ENCODE data around the gene PRDX1.

PRDX1 gene

DNA sequence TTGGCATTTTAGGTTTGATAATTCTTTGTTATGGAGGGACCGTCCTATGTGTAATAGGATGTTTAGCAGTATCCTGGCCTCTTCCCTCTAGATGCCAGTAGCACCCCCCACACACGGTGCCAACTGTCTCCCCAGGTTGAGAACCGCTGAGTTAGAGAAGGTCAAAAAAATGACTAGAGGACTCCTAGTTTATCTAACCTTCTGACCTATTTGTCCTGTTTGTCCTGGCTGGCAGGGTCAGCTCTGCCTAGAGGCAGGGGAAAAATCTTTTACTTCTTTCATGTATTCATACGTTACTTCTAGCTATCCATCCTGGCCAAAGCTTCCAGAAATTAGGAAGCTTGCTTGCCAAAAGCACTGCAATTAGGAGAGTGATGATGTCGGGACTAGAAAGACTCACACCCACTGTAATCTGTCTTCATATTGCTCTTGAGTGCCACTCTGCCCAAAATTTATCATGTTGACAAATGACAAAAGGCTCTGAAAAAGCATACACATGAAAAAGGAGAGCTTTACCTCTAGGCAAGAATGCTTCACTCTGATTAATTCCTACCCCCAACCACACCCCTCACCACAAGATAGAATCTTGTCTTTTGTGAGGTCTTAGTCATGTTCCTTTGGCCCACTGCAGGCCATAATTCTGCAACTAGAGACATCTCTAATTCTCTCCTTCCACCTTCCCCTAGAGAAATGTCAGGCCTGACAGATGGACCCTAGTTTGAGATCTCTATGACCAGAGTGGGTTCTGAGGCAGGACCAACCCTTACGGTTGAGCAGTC, 14.5 kb upstream of the PRDX1 start:
- H3K27me3 ChIP-seq (ENCODE audit: control insufficient read depth in 1 of 2, insufficient read depth in 1 of 2, low read length in 2 of 2) = no peaks in the 10 kb centered on the region
- H2BK15ac ChIP-seq (ENCODE audit: low read depth, poor library complexity, severe bottlenecking) = no peak overlapping the region
- no peak overlapping the region for H2AK5ac ChIP-seq (ENCODE audit: low read length, severe bottlenecking)
- no peak overlapping the region for H2AFZ ChIP-seq (ENCODE audit: low read depth, low read length)
- 94% methylated on average over 6 of the region's 6 CpGs for WGBS
- no peak overlapping the region for H4K8ac ChIP-seq (ENCODE audit: low read length)
- no peak overlapping the region for H3K27ac ChIP-seq (ENCODE audit: low read length, poor library complexity, severe bottlenecking)
- H3K23ac ChIP-seq (ENCODE audit: low read length in 2 of 2) = no peak overlapping the region
- H2BK5ac ChIP-seq (ENCODE audit: low read depth, low read length, poor library complexity, severe bottlenecking) = no peak overlapping the region
- no peak overlapping the region for H3K4me2 ChIP-seq (ENCODE audit: low read length, poor library complexity, severe bottlenecking)
- H3K36me3 ChIP-seq (ENCODE audit: control insufficient read depth in 1 of 2, insufficient read depth in 2 of 2, low read depth in 1 of 2, low read length in 2 of 2) = no peaks in the 10 kb centered on the region
- H3K14ac ChIP-seq (ENCODE audit: low read length in 2 of 2) = no peak overlapping the region
- no peak for DNase-seq
- no peak overlapping the region for H3K9ac ChIP-seq (ENCODE audit: low read length)
- H3K79me1 ChIP-seq (replicated peaks; ENCODE audit: low read length, poor library complexity, severe bottlenecking) = no peaks in the 10 kb centered on the region
- H3K4me3 ChIP-seq (ENCODE audit: insufficient read depth in 1 of 2, low read depth in 1 of 2, low read length in 2 of 2) = no peak overlapping the region
- no peaks in the 10 kb centered on the region for H3K4me1 ChIP-seq (ENCODE audit: control insufficient read depth, insufficient read depth, low read depth, low read length)
- H3K9me3 ChIP-seq (ENCODE audit: control insufficient read depth, low read length) = no peaks in the 10 kb centered on the region
- H3K4ac ChIP-seq (ENCODE audit: low read depth in 1 of 2, low read length in 2 of 2) = no peak overlapping the region
- no peak overlapping the region for H3K18ac ChIP-seq (ENCODE audit: low read depth in 1 of 2, low read length in 2 of 2)
- no peak overlapping the region for H4K91ac ChIP-seq (ENCODE audit: low read length)
- H2BK120ac ChIP-seq (ENCODE audit: low read depth, low read length) = no peak overlapping the region
- no peak overlapping the region for H2BK12ac ChIP-seq (ENCODE audit: low read length in 2 of 2)

- no peak overlapping the region for H3K18ac ChIP-seq (ENCODE audit: low read depth in 1 of 2, low read length in 2 of 2)
- no peak overlapping the region for H2BK5ac ChIP-seq (ENCODE audit: low read depth, low read length, poor library complexity, severe bottlenecking)
- no peak overlapping the region for H3K4me3 ChIP-seq (ENCODE audit: insufficient read depth in 1 of 2, low read depth in 1 of 2, low read length in 2 of 2)
- no peaks in the 10 kb centered on the region for H3K4me1 ChIP-seq (ENCODE audit: control insufficient read depth, insufficient read depth, low read depth, low read length)
- no peak for DNase-seq
- H3K36me3 ChIP-seq (ENCODE audit: control insufficient read depth in 1 of 2, insufficient read depth in 2 of 2, low read depth in 1 of 2, low read length in 2 of 2) = no peaks in the 10 kb centered on the region
- no peak overlapping the region for H3K4ac ChIP-seq (ENCODE audit: low read depth in 1 of 2, low read length in 2 of 2)
- no peak overlapping the region for H3K23ac ChIP-seq (ENCODE audit: low read length in 2 of 2)
- H3K27ac ChIP-seq (ENCODE audit: low read length, poor library complexity, severe bottlenecking) = no peak overlapping the region
- no peak overlapping the region for H4K91ac ChIP-seq (ENCODE audit: low read length)
- H3K79me1 ChIP-seq (replicated peaks; ENCODE audit: low read length, poor library complexity, severe bottlenecking) = no peaks in the 10 kb centered on the region
- H2AK5ac ChIP-seq (ENCODE audit: low read length, severe bottlenecking) = no peak overlapping the region
- H3K9ac ChIP-seq (ENCODE audit: low read length) = no peak overlapping the region
- H3K14ac ChIP-seq (ENCODE audit: low read length in 2 of 2) = no peak overlapping the region
- no peak overlapping the region for H2BK15ac ChIP-seq (ENCODE audit: low read depth, poor library complexity, severe bottlenecking)
- 94% methylated on average over 5 of the region's 5 CpGs for WGBS
- H3K9me3 ChIP-seq (ENCODE audit: control insufficient read depth, low read length) = no peaks in the 10 kb centered on the region
- no peak overlapping the region for H2BK120ac ChIP-seq (ENCODE audit: low read depth, low read length)
- H4K8ac ChIP-seq (ENCODE audit: low read length) = no peak overlapping the region
- no peak overlapping the region for H2BK12ac ChIP-seq (ENCODE audit: low read length in 2 of 2)
- no peaks in the 10 kb centered on the region for H3K27me3 ChIP-seq (ENCODE audit: control insufficient read depth in 1 of 2, insufficient read depth in 1 of 2, low read length in 2 of 2)
- H2AFZ ChIP-seq (ENCODE audit: low read depth, low read length) = no peak overlapping the region
- H3K4me2 ChIP-seq (ENCODE audit: low read length, poor library complexity, severe bottlenecking) = no peak overlapping the region
Observed at GRCh38 chr1:45531873-45532272, 10.2 kb upstream of the PRDX1 start.

DNA sequence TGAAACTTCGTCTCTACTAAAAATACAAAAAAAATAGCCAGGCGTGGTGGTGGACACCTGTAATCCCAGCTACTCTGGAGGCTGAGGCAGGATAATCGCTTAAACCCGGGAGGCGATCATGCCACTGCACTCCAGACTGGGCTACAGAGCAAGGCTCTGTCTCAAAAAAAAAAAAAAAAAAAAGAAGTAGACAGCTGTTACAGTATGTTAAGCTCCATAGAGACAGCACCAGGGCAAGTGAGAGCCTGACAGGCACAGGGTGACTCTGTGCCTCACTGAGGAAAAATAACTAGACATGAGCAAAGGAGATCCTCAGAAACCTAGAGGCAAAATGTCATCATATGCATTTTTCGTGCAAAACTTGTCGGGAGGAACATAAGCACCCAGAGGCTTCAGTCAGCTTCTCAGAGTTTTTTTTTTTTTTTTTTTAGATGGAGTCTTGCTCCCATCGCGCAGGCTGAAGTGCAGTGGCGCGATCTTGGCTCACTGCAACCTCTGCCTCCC, 9.0 kb upstream of the PRDX1 start:
- no peak overlapping the region for H3K4ac ChIP-seq (ENCODE audit: low read depth in 1 of 2, low read length in 2 of 2)
- no peak overlapping the region for H3K14ac ChIP-seq (ENCODE audit: low read length in 2 of 2)
- no peak for DNase-seq
- H2AK5ac ChIP-seq (ENCODE audit: low read length, severe bottlenecking) = no peak overlapping the region
- H2AFZ ChIP-seq (ENCODE audit: low read depth, low read length) = no peak overlapping the region
- no peak overlapping the region for H2BK15ac ChIP-seq (ENCODE audit: low read depth, poor library complexity, severe bottlenecking)
- H2BK120ac ChIP-seq (ENCODE audit: low read depth, low read length) = no peak overlapping the region
- no peak overlapping the region for H2BK12ac ChIP-seq (ENCODE audit: low read length in 2 of 2)
- 98% methylated on average over 11 of the region's 11 CpGs for WGBS
- no peak overlapping the region for H3K23ac ChIP-seq (ENCODE audit: low read length in 2 of 2)
- H3K36me3 ChIP-seq (ENCODE audit: control insufficient read depth in 1 of 2, insufficient read depth in 2 of 2, low read depth in 1 of 2, low read length in 2 of 2) = no peaks in the 10 kb centered on the region
- H3K79me1 ChIP-seq (replicated peaks; ENCODE audit: low read length, poor library complexity, severe bottlenecking) = no peaks in the 10 kb centered on the region
- H3K9me3 ChIP-seq (ENCODE audit: control insufficient read depth, low read length) = no peaks in the 10 kb centered on the region
- no peak overlapping the region for H3K4me2 ChIP-seq (ENCODE audit: low read length, poor library complexity, severe bottlenecking)
- no peak overlapping the region for H2BK5ac ChIP-seq (ENCODE audit: low read depth, low read length, poor library complexity, severe bottlenecking)
- no peak overlapping the region for H3K18ac ChIP-seq (ENCODE audit: low read depth in 1 of 2, low read length in 2 of 2)
- H3K4me3 ChIP-seq (ENCODE audit: insufficient read depth in 1 of 2, low read depth in 1 of 2, low read length in 2 of 2) = no peak overlapping the region
- H3K4me1 ChIP-seq (ENCODE audit: control insufficient read depth, insufficient read depth, low read depth, low read length) = no peaks in the 10 kb centered on the region
- no peak overlapping the region for H3K27ac ChIP-seq (ENCODE audit: low read length, poor library complexity, severe bottlenecking)
- no peak overlapping the region for H4K91ac ChIP-seq (ENCODE audit: low read length)
- no peak overlapping the region for H3K9ac ChIP-seq (ENCODE audit: low read length)
- H4K8ac ChIP-seq (ENCODE audit: low read length) = no peak overlapping the region
- no peaks in the 10 kb centered on the region for H3K27me3 ChIP-seq (ENCODE audit: control insufficient read depth in 1 of 2, insufficient read depth in 1 of 2, low read length in 2 of 2)

DNA sequence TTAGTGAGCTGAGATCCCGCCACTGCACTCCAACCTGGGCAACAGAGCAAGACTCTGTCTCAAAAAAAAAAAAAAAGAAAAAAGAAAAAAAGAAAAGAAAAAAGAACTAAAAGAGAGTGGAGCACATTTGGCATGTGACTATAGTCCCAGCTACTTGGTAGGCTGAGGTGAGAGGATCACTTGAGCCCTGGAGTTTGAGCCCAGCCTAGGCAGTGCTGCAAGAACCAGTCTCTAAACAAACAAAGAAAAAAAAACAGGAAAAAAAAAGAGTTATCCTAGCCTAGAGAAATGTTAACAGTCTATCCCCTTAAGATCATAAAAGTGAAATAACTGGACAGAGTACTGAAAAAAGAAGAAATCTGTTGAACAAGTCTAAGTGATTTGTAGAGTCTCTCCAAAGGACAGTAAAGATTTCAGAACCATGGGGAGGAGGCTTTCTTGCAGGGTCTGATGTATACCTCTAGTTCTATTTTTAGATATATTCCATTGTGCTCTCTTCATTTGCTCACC, 4.5 kb upstream of the PRDX1 start:
- no peak overlapping the region for H2BK15ac ChIP-seq (ENCODE audit: low read depth, poor library complexity, severe bottlenecking)

More for the DNA sequence above, 4.5 kb upstream of the PRDX1 start:
- Histone ChIP-seq H3K18ac (ENCODE audit: low read depth in 1 of 2, low read length in 2 of 2) (no peak overlapping the region), H2BK12ac (ENCODE audit: low read length in 2 of 2) (no peak overlapping the region), H2AK5ac (ENCODE audit: low read length, severe bottlenecking) (no peak overlapping the region), H3K36me3 (ENCODE audit: control insufficient read depth in 1 of 2, insufficient read depth in 2 of 2, low read depth in 1 of 2, low read length in 2 of 2) (no peaks in the 10 kb centered on the region), H4K8ac (ENCODE audit: low read length) (no peak overlapping the region), H3K4me2 (ENCODE audit: low read length, poor library complexity, severe bottlenecking) (no peak overlapping the region), H3K9ac (ENCODE audit: low read length) (no peak overlapping the region), H2BK5ac (ENCODE audit: low read depth, low read length, poor library complexity, severe bottlenecking) (no peak overlapping the region), H4K91ac (ENCODE audit: low read length) (no peak overlapping the region), H3K79me1 (replicated peaks; ENCODE audit: low read length, poor library complexity, severe bottlenecking) (no peaks in the 10 kb centered on the region), H2AFZ (ENCODE audit: low read depth, low read length) (no peak overlapping the region), H3K27me3 (ENCODE audit: control insufficient read depth in 1 of 2, insufficient read depth in 1 of 2, low read length in 2 of 2) (no peaks in the 10 kb centered on the region), H3K27ac (ENCODE audit: low read length, poor library complexity, severe bottlenecking) (no peak overlapping the region), H3K4me3 (ENCODE audit: insufficient read depth in 1 of 2, low read depth in 1 of 2, low read length in 2 of 2) (no peak overlapping the region), H3K23ac (ENCODE audit: low read length in 2 of 2) (no peak overlapping the region), H3K14ac (ENCODE audit: low read length in 2 of 2) (no peak overlapping the region), H2BK120ac (ENCODE audit: low read depth, low read length) (no peak overlapping the region), H3K4ac (ENCODE audit: low read depth in 1 of 2, low read length in 2 of 2) (no peak overlapping the region), H3K9me3 (ENCODE audit: control insufficient read depth, low read length) (no peaks in the 10 kb centered on the region), H3K4me1 (ENCODE audit: control insufficient read depth, insufficient read depth, low read depth, low read length) (peaks cover 5% of the 10 kb centered on the region)
- peak; percentile 46 for DNase-seq
- no CpG with 5 or more reads among the region's 1 CpG for WGBS

Data from mesenchymal stem cell (in vitro differentiated cells and primary cell).